ENCODE results near the gene ATPAF2.

ATPAF2 gene

DNA sequence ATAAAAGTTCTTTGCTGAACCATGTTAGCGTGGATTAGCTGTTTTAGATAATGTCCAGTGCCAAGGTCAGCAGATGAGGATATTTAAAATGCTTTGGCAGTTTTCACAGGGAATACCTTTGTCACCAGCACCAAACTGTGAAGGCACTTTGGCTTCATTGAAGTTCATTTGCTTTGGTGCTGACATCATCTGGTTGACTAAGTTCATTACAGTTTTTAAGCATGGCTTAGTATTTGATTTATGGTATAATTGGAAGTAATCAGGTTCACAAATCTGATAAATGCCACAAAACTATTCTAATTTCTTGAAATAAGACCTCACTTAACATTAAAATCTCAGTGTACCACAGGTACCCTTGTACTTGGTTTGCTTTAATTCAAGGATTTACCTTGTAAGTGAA is 4.5 kb upstream of the ATPAF2 start:
- H3K27ac ChIP-seq = no peak overlapping the region
- no peak overlapping the region for H2AFZ ChIP-seq (ENCODE audit: low read depth)
- no peaks in the 10 kb centered on the region for H3K27me3 ChIP-seq (ENCODE audit: insufficient read depth, low read depth)
- H3K4me1 ChIP-seq (ENCODE audit: low read depth, poor library complexity, severe bottlenecking) = peaks cover 20% of the 10 kb centered on the region
- no peak overlapping the region for H3K4me3 ChIP-seq (IDR thresholded peaks at IDR 0.05; ENCODE audit: insufficient read depth, low read depth, low read length)
- no peaks in the 10 kb centered on the region for H3K36me3 ChIP-seq (ENCODE audit: insufficient read depth)
- H3K9ac ChIP-seq = no peak overlapping the region
- TF ChIP-seq, protein P1, sequence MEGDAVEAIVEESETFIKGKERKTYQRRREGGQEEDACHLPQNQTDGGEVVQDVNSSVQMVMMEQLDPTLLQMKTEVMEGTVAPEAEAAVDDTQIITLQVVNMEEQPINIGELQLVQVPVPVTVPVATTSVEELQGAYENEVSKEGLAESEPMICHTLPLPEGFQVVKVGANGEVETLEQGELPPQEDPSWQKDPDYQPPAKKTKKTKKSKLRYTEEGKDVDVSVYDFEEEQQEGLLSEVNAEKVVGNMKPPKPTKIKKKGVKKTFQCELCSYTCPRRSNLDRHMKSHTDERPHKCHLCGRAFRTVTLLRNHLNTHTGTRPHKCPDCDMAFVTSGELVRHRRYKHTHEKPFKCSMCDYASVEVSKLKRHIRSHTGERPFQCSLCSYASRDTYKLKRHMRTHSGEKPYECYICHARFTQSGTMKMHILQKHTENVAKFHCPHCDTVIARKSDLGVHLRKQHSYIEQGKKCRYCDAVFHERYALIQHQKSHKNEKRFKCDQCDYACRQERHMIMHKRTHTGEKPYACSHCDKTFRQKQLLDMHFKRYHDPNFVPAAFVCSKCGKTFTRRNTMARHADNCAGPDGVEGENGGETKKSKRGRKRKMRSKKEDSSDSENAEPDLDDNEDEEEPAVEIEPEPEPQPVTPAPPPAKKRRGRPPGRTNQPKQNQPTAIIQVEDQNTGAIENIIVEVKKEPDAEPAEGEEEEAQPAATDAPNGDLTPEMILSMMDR (conservative IDR thresholded peaks at IDR 0.05; ENCODE audit: low read depth, low read length) = 0 out of 2 replicates have a peak, but pooled peaks have one; percentile 31
- no peak overlapping the region for H3K4me2 ChIP-seq
- H3K79me2 ChIP-seq (ENCODE audit: insufficient read depth, low read depth) = no peaks in the 10 kb centered on the region
- H4K20me1 ChIP-seq (ENCODE audit: insufficient read depth) = no peaks in the 10 kb centered on the region

DNA sequence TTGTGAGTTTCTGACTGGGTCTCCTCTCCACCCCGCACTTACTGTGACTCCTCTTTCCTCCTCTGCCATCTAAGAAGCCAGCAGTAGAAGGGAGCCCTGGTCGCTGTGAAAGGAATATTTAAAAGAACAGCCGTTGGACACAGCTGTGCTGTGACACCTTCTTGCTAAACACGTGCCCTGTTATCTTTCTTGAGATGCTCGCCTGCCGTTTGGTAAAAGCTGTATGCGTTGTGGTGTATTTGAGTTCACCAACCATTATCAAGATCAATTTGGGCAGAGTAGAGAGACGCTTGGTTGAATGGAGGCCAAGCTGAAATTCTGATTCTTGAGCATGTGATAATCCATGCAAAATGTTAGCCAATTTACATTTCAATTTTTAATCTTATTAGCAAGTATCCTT is 4.0 kb upstream of the ATPAF2 start:
- Histone ChIP-seq H3K4me1 (ENCODE audit: low read depth, poor library complexity, severe bottlenecking) (peaks cover 21% of the 10 kb centered on the region), H4K20me1 (ENCODE audit: insufficient read depth) (no peaks in the 10 kb centered on the region), H3K4me2 (no peak overlapping the region), H3K79me2 (ENCODE audit: insufficient read depth, low read depth) (peaks cover 4% of the 10 kb centered on the region; the same call in 1 of the 2 replicates), H3K27me3 (ENCODE audit: insufficient read depth, low read depth) (no peaks in the 10 kb centered on the region), H3K4me3 (IDR thresholded peaks at IDR 0.05; ENCODE audit: insufficient read depth, low read depth, low read length) (no peak overlapping the region), H3K36me3 (ENCODE audit: insufficient read depth) (no peaks in the 10 kb centered on the region), H2AFZ (ENCODE audit: low read depth) (no peak overlapping the region), H3K27ac (no peak overlapping the region), H3K9ac (no peak overlapping the region)
- TF ChIP-seq, protein P1 (conservative IDR thresholded peaks at IDR 0.05; ENCODE audit: low read depth, low read length) = no peak

DNA sequence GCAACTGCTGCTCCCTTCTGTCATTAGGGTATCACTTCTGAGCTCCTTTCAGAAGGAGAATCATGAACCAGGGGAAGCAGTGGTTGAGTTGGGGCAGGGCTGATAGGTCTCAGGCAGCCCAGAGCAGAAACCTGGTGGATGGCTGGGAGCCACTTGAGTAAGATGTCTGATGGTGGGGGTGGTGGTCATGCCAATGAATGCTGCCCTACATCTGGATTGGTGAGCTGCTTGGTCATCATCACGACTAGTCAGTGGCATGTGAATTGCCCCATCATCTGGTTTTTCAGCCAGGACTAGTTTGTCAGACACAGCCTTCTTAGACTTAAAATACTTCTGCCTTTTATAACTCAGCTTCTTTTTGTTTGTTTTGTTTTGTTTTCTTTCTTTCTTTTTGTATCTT is 2.8 kb upstream of the ATPAF2 start:
- TF ChIP-seq, protein P1 (conservative IDR thresholded peaks at IDR 0.05; ENCODE audit: low read depth, low read length) = no peak
- Histone ChIP-seq H3K4me3 (IDR thresholded peaks at IDR 0.05; ENCODE audit: insufficient read depth, low read depth, low read length) (no peak overlapping the region), H3K27ac (no peak overlapping the region), H4K20me1 (ENCODE audit: insufficient read depth) (no peaks in the 10 kb centered on the region), H3K4me2 (no peak overlapping the region; the same call in 1 of the 2 replicates), H3K9ac (no peak overlapping the region), H3K36me3 (ENCODE audit: insufficient read depth) (no peaks in the 10 kb centered on the region), H3K79me2 (ENCODE audit: insufficient read depth, low read depth) (peaks cover 14% of the 10 kb centered on the region; the same call in 1 of the 2 replicates), H3K27me3 (ENCODE audit: insufficient read depth, low read depth) (no peaks in the 10 kb centered on the region), H2AFZ (ENCODE audit: low read depth) (no peak overlapping the region), H3K4me1 (ENCODE audit: low read depth, poor library complexity, severe bottlenecking) (peaks cover 31% of the 10 kb centered on the region)

DNA sequence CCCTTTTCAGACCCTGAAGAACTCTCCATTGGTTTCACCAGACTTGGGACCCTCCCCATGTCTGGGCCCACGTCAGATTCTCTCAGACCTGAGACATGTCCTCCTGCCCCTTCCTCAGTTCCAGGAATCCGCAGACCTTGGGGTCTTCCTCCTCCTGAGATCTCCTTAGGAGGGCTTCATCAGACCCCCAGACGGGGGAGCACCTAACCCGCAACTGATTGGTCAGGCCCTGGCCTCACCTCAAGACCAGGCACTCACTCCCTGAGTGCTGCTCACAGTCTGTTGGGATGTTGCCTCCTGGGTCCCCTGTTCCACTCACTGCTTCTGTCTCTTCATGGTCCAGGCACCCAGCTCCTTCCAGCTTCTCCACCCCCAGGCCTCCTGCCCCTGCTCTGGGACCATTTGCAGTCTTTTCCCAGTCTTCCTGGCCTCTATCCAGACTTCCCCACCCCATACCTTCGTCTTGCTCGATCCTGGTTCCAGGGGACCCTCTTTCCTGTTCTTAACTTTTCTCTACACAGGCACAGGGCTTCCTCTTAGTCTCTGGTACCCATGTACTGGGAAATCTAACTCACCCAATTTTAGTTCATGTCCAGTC is 1.4 kb upstream of the ATPAF2 start:
- TF ChIP-seq, protein P1 (conservative IDR thresholded peaks at IDR 0.05; ENCODE audit: low read depth, low read length) = no peak
- Histone ChIP-seq H3K4me2 (peak overlapping the region; percentile 62), H3K4me3 (IDR thresholded peaks at IDR 0.05; ENCODE audit: insufficient read depth, low read depth, low read length) (no peak overlapping the region), H2AFZ (ENCODE audit: low read depth) (peak overlapping the region; percentile 47; the same call in 1 of the 2 replicates), H4K20me1 (ENCODE audit: insufficient read depth) (no peaks in the 10 kb centered on the region), H3K79me2 (ENCODE audit: insufficient read depth, low read depth) (peaks cover 14% of the 10 kb centered on the region; the same call in 1 of the 2 replicates), H3K36me3 (ENCODE audit: insufficient read depth) (no peaks in the 10 kb centered on the region), H3K4me1 (ENCODE audit: low read depth, poor library complexity, severe bottlenecking) (peaks cover 38% of the 10 kb centered on the region), H3K27ac (no peak overlapping the region), H3K27me3 (ENCODE audit: insufficient read depth, low read depth) (no peaks in the 10 kb centered on the region), H3K9ac (peak overlapping the region; percentile 59; the same call in 1 of the 2 replicates)
